GM12878 (cell line): ENCODE data around the gene HSD17B13. TPM values are rescaled to one million over a fixed set of nuclear protein-coding genes. Genes with fewer than 3 reads are reported as not detected.

Experiments used
- ATAC-seq: fragments of 200-7000 bp; cut with Tn5 transposase; 3 replicates; pipeline ENCODE4 v1.9.1; 2020; ENCODE audit warnings: mild to moderate bottlenecking, moderate library complexity
- BruUV-seq: library from RNA; stranded (reverse); fragments of 400-500 nt; replicated peaks from 2 replicates; lab custom pipeline; 2021; lab: Mats Ljungman, UMichigan
- CTCF ChIA-PET: fragments of 300-600 bp; sonication (Branson Sonifier 250); formaldehyde crosslinking; extraction: SDS; loops from one replicate; lab custom pipeline; 2021; ENCODE audit warnings: inconsistent platforms; lab: Yijun Ruan, JAX
- POLR2A ChIA-PET: fragments of 350-600 bp; formaldehyde crosslinking; extraction: SDS; loops from one replicate; lab custom pipeline; 2021; ENCODE audit warnings: inconsistent platforms; lab: Charles Lee
- RAD21 ChIA-PET: fragments of 300-600 bp; sonication (Branson Sonifier 250); formaldehyde crosslinking; loops from one replicate; lab custom pipeline; 2023; ENCODE audit warnings: antibody characterized with exemption; ENCODE audit not compliant: unreplicated experiment; lab: Charles Lee
- SMC1A ChIA-PET: fragments of 300-600 bp; sonication (Branson Sonifier 250); formaldehyde crosslinking; loops from one replicate; lab custom pipeline; 2023; ENCODE audit not compliant: unreplicated experiment, uncharacterized antibody; lab: Charles Lee
- DNase-seq: peaks from one replicate; pipeline ENCODE4 v3.0.0-alpha.2; 2011; ENCODE audit warnings: low read depth, low spot score
- FAIRE-seq: peaks from 3 replicates; lab custom pipeline; 2011; peaks lifted over from hg19 to GRCh38; lab: Jason Lieb, UNC
- H2AFZ ChIP-seq: 2 replicates; pipeline ENCODE4 v1.6.0; 2011; ENCODE audit warnings: low read depth, low read length, control low read depth; ENCODE audit not compliant: control insufficient read depth
- H3K27ac ChIP-seq: 2 replicates; pipeline ENCODE4 v1.5.1; 2011; ENCODE audit warnings: control low read depth; ENCODE audit not compliant: control insufficient read depth, insufficient read depth
- H3K27me3 ChIP-seq, 2 experiments: replicated peaks in 1 of 2; 2 replicates each; pipeline versions ENCODE4 v1.6.0 to v1.6.1; 2011; ENCODE audit warnings: low read length in 1 of 2; ENCODE audit not compliant: control insufficient read depth in 2 of 2, insufficient read depth in 2 of 2
- H3K36me3 ChIP-seq, 2 experiments: 2 replicates each; pipeline ENCODE4 v1.5.1; 2011; ENCODE audit warnings: low read length in 1 of 2; ENCODE audit not compliant: control insufficient read depth in 2 of 2, insufficient read depth in 2 of 2
- H3K4me1 ChIP-seq: 2 replicates; pipeline ENCODE4 v1.6.1; 2011; ENCODE audit warnings: mild to moderate bottlenecking, low read length, moderate library complexity, mixed read lengths; ENCODE audit not compliant: control insufficient read depth, insufficient read depth
- H3K4me2 ChIP-seq: 2 replicates; pipeline ENCODE4 v1.6.0; 2011; ENCODE audit warnings: control low read depth; ENCODE audit not compliant: control insufficient read depth, insufficient read depth
- H3K4me3 ChIP-seq: fragments of 200-600 bp; sonication (generic); 2 replicates; pipeline ENCODE4 v1.5.1; 2016
- H3K79me2 ChIP-seq: 2 replicates; pipeline ENCODE4 v1.6.0; 2011; ENCODE audit warnings: low read length; ENCODE audit not compliant: control insufficient read depth, insufficient read depth
- H3K9ac ChIP-seq: 2 replicates; pipeline ENCODE4 v1.8.0; 2011; ENCODE audit warnings: low read length, control low read depth, mixed read lengths; ENCODE audit not compliant: control insufficient read depth, insufficient read depth
- H3K9me3 ChIP-seq: replicated peaks from 3 replicates; pipeline ENCODE4 v1.5.1; 2011; ENCODE audit warnings: mild to moderate bottlenecking, low read length; ENCODE audit not compliant: control insufficient read depth, insufficient read depth
- H4K20me1 ChIP-seq: 2 replicates; pipeline ENCODE4 v1.6.0; 2011; ENCODE audit not compliant: control insufficient read depth, insufficient read depth
- BHLHE40 ChIP-seq, 2 experiments: fragments of 450-650 bp in 1 of 2; IDR thresholded peaks; 2 replicates each; pipeline ENCODE4 v1.6.1; 2011 to 2017; ENCODE audit warnings: low read depth in 2 of 2, borderline replicate concordance in 1 of 2, improper control_type of control experiment in 1 of 2, low read length in 1 of 2, mild to moderate bottlenecking in 1 of 2
- CEBPZ ChIP-seq: fragments of 150-350 bp; IDR thresholded peaks from 2 replicates; pipeline ENCODE4 v1.6.1; 2016; ENCODE audit warnings: low read depth, low read length
- HCFC1 ChIP-seq: fragments of 150-350 bp; IDR thresholded peaks from 2 replicates; pipeline ENCODE4 v1.6.1; 2014; ENCODE audit warnings: low read length
- MEF2A ChIP-seq: IDR thresholded peaks from 2 replicates; pipeline ENCODE4 v1.6.1; 2011; ENCODE audit warnings: low read depth, mild to moderate bottlenecking, low read length, moderate library complexity; ENCODE audit not compliant: insufficient read depth
- MTA2 ChIP-seq: fragments of 450-650 bp; IDR thresholded peaks from 2 replicates; pipeline ENCODE4 v1.6.1; 2016; ENCODE audit warnings: low read depth, mild to moderate bottlenecking, moderate library complexity
- NR2C2 ChIP-seq: IDR thresholded peaks from 2 replicates; pipeline ENCODE4 v1.6.1; 2011; ENCODE audit warnings: borderline replicate concordance, low read depth; ENCODE audit not compliant: control insufficient read depth, insufficient read length
- POLR2A ChIP-seq: IDR thresholded peaks from 2 replicates; pipeline ENCODE4 v1.6.1; 2011; ENCODE audit warnings: low read depth, mild to moderate bottlenecking, low read length
- POLR2AphosphoS2 ChIP-seq: IDR thresholded peaks from 2 replicates; pipeline ENCODE4 v1.6.1; 2011; ENCODE audit warnings: low read depth, mild to moderate bottlenecking, low read length, improper control_type of control experiment, moderate library complexity
- RELA ChIP-seq: fragments of 450-650 bp; IDR thresholded peaks from 2 replicates; pipeline ENCODE4 v1.8.0; 2014; ENCODE audit warnings: borderline replicate concordance; ENCODE audit not compliant: partially characterized antibody
- SIN3A ChIP-seq: IDR thresholded peaks from 2 replicates; pipeline ENCODE4 v1.6.1; 2012; ENCODE audit warnings: low read depth, low read length, improper control_type of control experiment
- SMARCA5 ChIP-seq: fragments of 450-650 bp; IDR thresholded peaks from 2 replicates; pipeline ENCODE4 v1.6.1; 2017; ENCODE audit warnings: mild to moderate bottlenecking
- SPI1 ChIP-seq: IDR thresholded peaks from 2 replicates; pipeline ENCODE4 v1.6.1; 2011; ENCODE audit warnings: low read depth, mild to moderate bottlenecking, low read length, moderate library complexity, borderline replicate concordance; ENCODE audit not compliant: insufficient read depth
- TCF12 ChIP-seq: IDR thresholded peaks from 2 replicates; pipeline ENCODE4 v1.6.1; 2011; ENCODE audit warnings: low read depth, mild to moderate bottlenecking, low read length
- ZNF622 ChIP-seq: fragments of 450-650 bp; IDR thresholded peaks from 2 replicates; pipeline ENCODE4 v1.6.1; 2017; ENCODE audit warnings: mild to moderate bottlenecking, inconsistent platforms
- WGBS: methylation state at CpG from one replicate; pipeline ENCODE4 v1.1.6; 2016; ENCODE audit warnings: low lambda C conversion rate; ENCODE audit not compliant: insufficient replicate concordance, insufficient coverage; ENCODE audit errors: missing lambda C conversion rate; 5-methylcytosine and 5-hydroxymethylcytosine counted together
- in situ Hi-C: fragments of 300-500 bp; cut with MboI; formaldehyde crosslinking; loops from 9 replicates; pipeline ENCODE4 v1.14.3; 2018; ENCODE audit warnings: mixed read lengths
- intact Hi-C: fragments of 100-400 bp; cut with micrococcal nuclease; formaldehyde crosslinking; loops from one replicate; pipeline ENCODE4 v1.14.2; 2022; ENCODE audit not compliant: unreplicated experiment
- polyA plus RNA-seq, 11 experiments: library from polyadenylated mRNA; depleted of rRNA in 4 of 11; unstranded in 6 of 11; stranded (reverse) in 5 of 11; fragments of >200 nt; fragmentation: Nextera tagmentation in 4 of 11; fragmentation: Illumina TruSeq in 1 of 11; extraction: Ambion mirVana in 4 of 11; extraction: Trizol in 1 of 11; gene quantifications; 1 replicate in 1 of 11; 2 replicates in 10 of 11; pipeline versions ENCODE4 v1.2.1 to v1.2.3, GENCODE V29; 2011 to 2016; ENCODE audit warnings: inconsistent platforms in 2 of 11, missing spikeins in 2 of 11, low read depth in 1 of 11
- total RNA-seq, 4 experiments: library from RNA; depleted of rRNA in 3 of 4; stranded (reverse); fragments of >200 nt in 3 of 4; fragmentation: Illumina TruSeq in 1 of 4; extraction: Trizol in 1 of 4; gene quantifications; 2 replicates each; pipeline versions ENCODE4 v1.2.1 to v1.2.3, GENCODE V29; 2013 to 2021
- TF ChIP-seq, protein P1 (sequence below): fragments of 450-650 bp; IDR thresholded peaks from 2 replicates; pipeline ENCODE4 v1.6.1; 2017; ENCODE audit warnings: low read depth, mild to moderate bottlenecking, moderate library complexity
- TF ChIP-seq, protein P2 (sequence below): fragments of 450-650 bp; IDR thresholded peaks from 2 replicates; pipeline ENCODE4 v1.6.1; 2018; ENCODE audit warnings: mild to moderate bottlenecking, low read depth, moderate library complexity; ENCODE audit not compliant: partially characterized antibody
- TF ChIP-seq, protein P3 (sequence below): IDR thresholded peaks from 2 replicates; pipeline ENCODE4 v1.6.1; 2012; ENCODE audit warnings: low read depth, low read length, improper control_type of control experiment

HSD17B13 gene
- total and polyA plus RNA-seq, 10 of the 15 experiments (the other 5 are each of a cell fraction or from before 2014, with no cell fraction given) = 0.03 to 0.09 (median 0.04) TPM; not detected in 4

DNA sequence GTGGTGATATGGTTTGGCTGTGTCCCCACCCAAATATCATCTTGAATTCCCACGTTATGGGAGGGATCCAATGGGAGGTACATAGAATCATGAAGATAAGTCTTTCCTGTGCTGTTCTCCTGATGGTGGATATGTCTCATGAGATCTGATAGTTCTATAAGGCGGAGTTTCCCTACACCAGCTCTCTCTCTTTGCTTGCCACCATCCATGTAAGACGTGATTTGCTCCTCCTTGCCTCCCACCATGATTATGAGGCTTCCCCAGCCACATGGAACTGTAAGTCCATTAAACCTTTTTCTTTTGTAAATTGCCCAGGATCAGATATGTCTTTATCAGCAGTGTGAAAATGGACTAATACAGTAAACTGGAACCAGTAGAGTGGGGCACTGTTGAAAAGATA lies 39.5 kb downstream of the HSD17B13 start:
- Histone ChIP-seq H3K36me3 (no peaks in the 10 kb centered on the region), H3K4me3 (no peak overlapping the region), H3K9ac (no peak overlapping the region), H2AFZ (no peak overlapping the region), H4K20me1 (no peaks in the 10 kb centered on the region), H3K79me2 (no peaks in the 10 kb centered on the region), H3K4me2 (no peak overlapping the region), H3K27ac (no peak overlapping the region), H3K27me3 (no peaks in the 10 kb centered on the region), H3K9me3 (no peaks in the 10 kb centered on the region; the same call in 1 of the 3 replicates)
- SMC1A ChIA-PET = no interaction called here
- ATAC-seq (no peak), DNase-seq (no peak), FAIRE-seq (no peak)
- POLR2A ChIA-PET = no interaction called here
- CTCF ChIA-PET = no interaction called here
- 0% methylated on average over 3 of the region's 3 CpGs for WGBS
- in situ Hi-C loops = no loop called here
- no TSS peak for BruUV-seq
- TF ChIP-seq NR2C2 (no peak), MTA2 (no peak), SPI1 (no peak), SIN3A (no peak), POLR2A (no peak), POLR2AphosphoS2 (no peak), HCFC1 (no peak), CEBPZ (no peak), RELA (no peak), ZNF622 (no peak), MEF2A (no peak), BHLHE40 (IDR thresholded peaks at IDR 0.05; ENCODE audit: borderline replicate concordance in 1 of 2, low read depth in 2 of 2, low read length in 1 of 2) (no peak), TCF12 (no peak), SMARCA5 (no peak)
- TF ChIP-seq, protein P1, sequence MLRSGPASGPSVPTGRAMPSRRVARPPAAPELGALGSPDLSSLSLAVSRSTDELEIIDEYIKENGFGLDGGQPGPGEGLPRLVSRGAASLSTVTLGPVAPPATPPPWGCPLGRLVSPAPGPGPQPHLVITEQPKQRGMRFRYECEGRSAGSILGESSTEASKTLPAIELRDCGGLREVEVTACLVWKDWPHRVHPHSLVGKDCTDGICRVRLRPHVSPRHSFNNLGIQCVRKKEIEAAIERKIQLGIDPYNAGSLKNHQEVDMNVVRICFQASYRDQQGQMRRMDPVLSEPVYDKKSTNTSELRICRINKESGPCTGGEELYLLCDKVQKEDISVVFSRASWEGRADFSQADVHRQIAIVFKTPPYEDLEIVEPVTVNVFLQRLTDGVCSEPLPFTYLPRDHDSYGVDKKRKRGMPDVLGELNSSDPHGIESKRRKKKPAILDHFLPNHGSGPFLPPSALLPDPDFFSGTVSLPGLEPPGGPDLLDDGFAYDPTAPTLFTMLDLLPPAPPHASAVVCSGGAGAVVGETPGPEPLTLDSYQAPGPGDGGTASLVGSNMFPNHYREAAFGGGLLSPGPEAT = no peak
- TF ChIP-seq, protein P2, sequence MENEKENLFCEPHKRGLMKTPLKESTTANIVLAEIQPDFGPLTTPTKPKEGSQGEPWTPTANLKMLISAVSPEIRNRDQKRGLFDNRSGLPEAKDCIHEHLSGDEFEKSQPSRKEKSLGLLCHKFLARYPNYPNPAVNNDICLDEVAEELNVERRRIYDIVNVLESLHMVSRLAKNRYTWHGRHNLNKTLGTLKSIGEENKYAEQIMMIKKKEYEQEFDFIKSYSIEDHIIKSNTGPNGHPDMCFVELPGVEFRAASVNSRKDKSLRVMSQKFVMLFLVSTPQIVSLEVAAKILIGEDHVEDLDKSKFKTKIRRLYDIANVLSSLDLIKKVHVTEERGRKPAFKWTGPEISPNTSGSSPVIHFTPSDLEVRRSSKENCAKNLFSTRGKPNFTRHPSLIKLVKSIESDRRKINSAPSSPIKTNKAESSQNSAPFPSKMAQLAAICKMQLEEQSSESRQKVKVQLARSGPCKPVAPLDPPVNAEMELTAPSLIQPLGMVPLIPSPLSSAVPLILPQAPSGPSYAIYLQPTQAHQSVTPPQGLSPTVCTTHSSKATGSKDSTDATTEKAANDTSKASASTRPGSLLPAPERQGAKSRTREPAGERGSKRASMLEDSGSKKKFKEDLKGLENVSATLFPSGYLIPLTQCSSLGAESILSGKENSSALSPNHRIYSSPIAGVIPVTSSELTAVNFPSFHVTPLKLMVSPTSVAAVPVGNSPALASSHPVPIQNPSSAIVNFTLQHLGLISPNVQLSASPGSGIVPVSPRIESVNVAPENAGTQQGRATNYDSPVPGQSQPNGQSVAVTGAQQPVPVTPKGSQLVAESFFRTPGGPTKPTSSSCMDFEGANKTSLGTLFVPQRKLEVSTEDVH = no peak
- TF ChIP-seq, protein P3, sequence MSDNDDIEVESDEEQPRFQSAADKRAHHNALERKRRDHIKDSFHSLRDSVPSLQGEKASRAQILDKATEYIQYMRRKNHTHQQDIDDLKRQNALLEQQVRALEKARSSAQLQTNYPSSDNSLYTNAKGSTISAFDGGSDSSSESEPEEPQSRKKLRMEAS = no peak
- TF ChIP-seq, all 136 proteins: peak for 0
- RAD21 ChIA-PET = no interaction called here
- H3K4me1 ChIP-seq = no peaks in the 10 kb centered on the region
- intact Hi-C loops = no loop called here
